K562 (cell line): ENCODE data around the gene FGF12.

Experiments used
- ARNT ChIP-seq, 2 experiments: fragments of 450-650 bp; IDR thresholded peaks; 2 replicates each; pipeline ENCODE4 v1.6.1; 2016; ENCODE audit warnings: mild to moderate bottlenecking in 1 of 2
- FOXK1 ChIP-seq: sonication (generic); formaldehyde crosslinking; IDR thresholded peaks from 2 replicates; pipeline ENCODE4 v1.8.0; 2022; ENCODE audit warnings: missing genetic modification reagents, mild to moderate bottlenecking, borderline replicate concordance
- SRF ChIP-seq, 2 experiments: fragments of 250-450, 450-650 bp in 1 of 2; sonication (Bioruptor Pico) in 1 of 2; sonication (generic) in 1 of 2; formaldehyde crosslinking; IDR thresholded peaks; 2 replicates each; pipeline versions ENCODE4 v1.5.0 to v1.5.1; 2020 to 2022; ENCODE audit warnings: mild to moderate bottlenecking in 1 of 2, missing genetic modification reagents in 1 of 2
- TF ChIP-seq, protein P1 (sequence below), 3 experiments: fragments of 200-800 bp in 1 of 3; fragments of 250-450 bp in 1 of 3; fragments of 450-650 bp in 1 of 3; sonication (Bioruptor Pico) in 1 of 3; sonication (Bioruptor generic) in 1 of 3; formaldehyde crosslinking in 1 of 3; IDR thresholded peaks; 2 replicates each; pipeline versions ENCODE4 v1.6.1 to v1.8.0; 2016 to 2022; ENCODE audit warnings: mild to moderate bottlenecking in 2 of 3, missing genetic modification characterization in 2 of 3, missing compliant biosample characterization in 1 of 3, moderate library complexity in 1 of 3

DNA sequence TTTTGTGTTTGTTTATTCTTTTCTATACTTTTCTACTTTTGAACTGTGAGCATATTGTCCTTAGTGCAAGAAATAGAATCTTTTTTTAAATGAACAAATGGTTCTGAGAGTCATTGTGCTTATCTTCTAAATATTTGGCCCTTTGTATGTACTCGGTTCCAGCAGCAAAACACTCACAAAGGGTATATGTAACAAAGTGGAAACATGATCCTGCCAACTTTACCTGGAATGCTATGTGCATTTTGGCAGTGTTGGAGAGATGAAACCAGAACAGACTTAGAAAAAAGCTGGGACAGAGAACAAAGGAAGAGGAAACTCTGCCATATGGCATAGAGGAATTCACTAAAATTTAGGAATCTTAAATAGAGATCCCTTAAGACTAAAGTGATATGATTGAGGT, 150.1 kb downstream of the FGF12 start:
- TF ChIP-seq, protein P1, sequence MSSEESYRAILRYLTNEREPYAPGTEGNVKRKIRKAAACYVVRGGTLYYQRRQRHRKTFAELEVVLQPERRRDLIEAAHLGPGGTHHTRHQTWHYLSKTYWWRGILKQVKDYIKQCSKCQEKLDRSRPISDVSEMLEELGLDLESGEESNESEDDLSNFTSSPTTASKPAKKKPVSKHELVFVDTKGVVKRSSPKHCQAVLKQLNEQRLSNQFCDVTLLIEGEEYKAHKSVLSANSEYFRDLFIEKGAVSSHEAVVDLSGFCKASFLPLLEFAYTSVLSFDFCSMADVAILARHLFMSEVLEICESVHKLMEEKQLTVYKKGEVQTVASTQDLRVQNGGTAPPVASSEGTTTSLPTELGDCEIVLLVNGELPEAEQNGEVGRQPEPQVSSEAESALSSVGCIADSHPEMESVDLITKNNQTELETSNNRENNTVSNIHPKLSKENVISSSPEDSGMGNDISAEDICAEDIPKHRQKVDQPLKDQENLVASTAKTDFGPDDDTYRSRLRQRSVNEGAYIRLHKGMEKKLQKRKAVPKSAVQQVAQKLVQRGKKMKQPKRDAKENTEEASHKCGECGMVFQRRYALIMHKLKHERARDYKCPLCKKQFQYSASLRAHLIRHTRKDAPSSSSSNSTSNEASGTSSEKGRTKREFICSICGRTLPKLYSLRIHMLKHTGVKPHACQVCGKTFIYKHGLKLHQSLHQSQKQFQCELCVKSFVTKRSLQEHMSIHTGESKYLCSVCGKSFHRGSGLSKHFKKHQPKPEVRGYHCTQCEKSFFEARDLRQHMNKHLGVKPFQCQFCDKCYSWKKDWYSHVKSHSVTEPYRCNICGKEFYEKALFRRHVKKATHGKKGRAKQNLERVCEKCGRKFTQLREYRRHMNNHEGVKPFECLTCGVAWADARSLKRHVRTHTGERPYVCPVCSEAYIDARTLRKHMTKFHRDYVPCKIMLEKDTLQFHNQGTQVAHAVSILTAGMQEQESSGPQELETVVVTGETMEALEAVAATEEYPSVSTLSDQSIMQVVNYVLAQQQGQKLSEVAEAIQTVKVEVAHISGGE (CRISPR knock-in tag; IDR thresholded peaks at IDR 0.05), result no peak
- TF ChIP-seq SRF (CRISPR knock-in tag; IDR thresholded peaks at IDR 0.05) (no peak), ARNT (IDR thresholded peaks at IDR 0.05) (no peak), FOXK1 (no peak)
